G401.6 (cell line): ENCODE data around the gene ZNF280B.

ENCODE experiments used
- FAIRE-seq: peaks from 2 replicates; lab custom pipeline; 2012; peaks lifted over from hg19 to GRCh38; lab: Jason Lieb, UNC

ZNF280B gene, protein sequence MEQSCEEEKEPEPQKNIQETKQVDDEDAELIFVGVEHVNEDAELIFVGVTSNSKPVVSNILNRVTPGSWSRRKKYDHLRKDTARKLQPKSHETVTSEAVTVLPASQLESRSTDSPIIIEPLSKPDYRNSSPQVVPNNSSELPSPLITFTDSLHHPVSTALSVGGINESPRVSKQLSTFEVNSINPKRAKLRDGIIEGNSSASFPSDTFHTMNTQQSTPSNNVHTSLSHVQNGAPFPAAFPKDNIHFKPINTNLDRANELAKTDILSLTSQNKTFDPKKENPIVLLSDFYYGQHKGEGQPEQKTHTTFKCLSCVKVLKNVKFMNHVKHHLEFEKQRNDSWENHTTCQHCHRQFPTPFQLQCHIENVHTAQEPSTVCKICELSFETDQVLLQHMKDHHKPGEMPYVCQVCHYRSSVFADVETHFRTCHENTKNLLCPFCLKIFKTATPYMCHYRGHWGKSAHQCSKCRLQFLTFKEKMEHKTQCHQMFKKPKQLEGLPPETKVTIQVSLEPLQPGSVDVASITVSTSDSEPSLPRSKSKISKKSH

GRCh38 chr22:22508274-22509176 lies at the start of gene ZNF280B:
TSS of gene ZNF280B (minus strand) at chr22:22508742. CDS start at chr22:22489398, 19,344 bp downstream.
- FAIRE-seq = no peak

GRCh38 chr22:22556995-22557925 lies 48.7 kb upstream of the ZNF280B start:
- FAIRE-seq = no peak

GRCh38 chr22:22556578-22556977 lies 48.0 kb upstream of the ZNF280B start:
- FAIRE-seq = no peak

GRCh38 chr22:22555596-22555995 lies 47.1 kb upstream of the ZNF280B start:
- FAIRE-seq = no peak

DNA sequence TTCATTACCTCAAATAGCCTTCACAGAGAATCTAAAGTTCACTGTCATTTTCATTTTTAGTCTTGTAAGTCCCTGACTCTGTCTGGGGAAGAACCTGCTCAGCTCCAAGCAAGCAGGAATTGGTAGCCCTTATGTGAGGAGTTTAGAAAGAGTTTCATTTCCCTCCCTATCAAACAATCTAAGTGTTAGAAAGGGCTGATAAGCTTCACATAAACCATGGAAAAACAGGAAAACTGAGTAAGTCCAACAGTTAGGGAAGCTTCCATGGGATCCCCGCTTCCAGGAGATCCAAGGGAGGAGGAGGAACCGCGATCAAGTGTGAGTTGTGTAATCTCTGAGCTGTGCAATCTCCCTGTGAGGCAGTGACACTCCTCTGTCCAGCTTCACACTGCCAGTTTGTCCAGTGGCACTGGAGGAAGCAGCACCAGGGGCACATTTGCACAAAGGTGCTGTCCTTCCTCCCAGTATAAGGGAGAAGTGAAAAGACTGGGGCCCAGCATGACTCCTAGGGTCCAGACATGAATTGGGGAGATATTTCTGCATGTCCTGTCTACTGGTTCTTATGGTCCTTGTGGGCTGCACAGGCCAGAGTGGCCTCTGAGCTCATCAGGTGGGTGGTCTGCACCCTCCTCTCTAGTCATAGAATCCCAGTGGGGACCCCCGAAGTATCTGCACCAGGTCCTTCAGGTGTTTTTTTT lies 46.2 kb upstream of the ZNF280B start:
- FAIRE-seq = no peak

GRCh38 chr22:22553735-22554586 lies 45.4 kb upstream of the ZNF280B start:
- FAIRE-seq = no peak

DNA sequence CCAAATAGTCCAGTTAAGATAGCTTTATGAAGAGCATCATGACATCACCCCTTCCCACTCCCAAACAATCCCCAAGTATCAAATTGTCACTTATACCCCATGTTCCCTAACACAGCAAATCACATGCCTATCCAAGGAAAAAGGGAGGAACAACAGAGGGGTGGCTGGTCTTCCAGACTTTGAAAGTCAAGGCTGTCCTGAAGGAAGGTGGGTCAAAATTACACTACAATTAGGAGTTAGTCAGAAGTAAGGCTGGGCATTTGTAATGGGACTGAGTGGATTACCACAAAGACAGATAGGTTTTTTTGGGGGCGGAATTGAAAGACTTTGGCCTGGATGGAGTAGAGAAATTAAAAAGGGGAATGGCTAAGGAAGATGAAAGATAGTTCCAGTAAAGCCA lies 44.6 kb upstream of the ZNF280B start:
- no peak for FAIRE-seq

DNA sequence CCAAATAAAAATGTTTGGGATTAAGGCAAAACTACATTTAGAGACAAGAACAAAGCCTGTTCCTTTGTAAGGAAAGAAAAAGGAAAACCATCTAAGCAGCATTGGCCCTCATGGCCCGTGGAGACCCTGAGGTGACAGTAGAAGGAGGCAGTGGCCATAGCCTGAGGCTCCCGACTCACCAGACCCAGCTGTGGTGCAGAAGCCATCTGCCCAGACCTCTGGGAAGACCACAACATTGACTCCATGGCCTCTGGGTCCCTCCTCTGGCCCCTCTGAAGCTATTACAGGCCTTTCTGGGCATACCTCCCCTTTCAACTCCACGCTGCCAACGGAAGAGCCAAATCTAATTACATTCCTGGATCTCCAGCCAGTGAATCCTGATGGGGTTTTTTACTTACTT lies 44.1 kb upstream of the ZNF280B start:
- FAIRE-seq = no peak

- FAIRE-seq = no peak
Observed at GRCh38 chr22:22550789-22551434, 42.4 kb upstream of the ZNF280B start.

DNA sequence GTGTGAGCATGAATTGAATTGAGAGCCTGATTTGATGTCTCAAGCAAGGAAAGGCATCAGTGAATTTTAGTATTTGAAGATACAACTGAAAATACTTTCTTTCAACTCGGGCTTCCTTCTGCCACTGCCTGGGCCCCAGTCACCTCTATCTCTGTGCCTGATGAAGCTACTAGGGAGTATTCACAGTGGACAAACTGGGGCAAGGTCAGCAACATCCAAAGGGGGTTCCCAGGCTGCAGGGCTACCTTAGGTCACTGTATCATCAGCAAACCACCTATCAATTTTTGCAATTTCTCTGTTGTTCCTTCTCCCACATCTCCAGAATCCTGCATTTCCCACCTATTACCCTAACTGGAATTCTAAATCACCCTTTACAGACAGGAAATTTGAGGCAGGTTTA lies 40.4 kb upstream of the ZNF280B start:
- no peak for FAIRE-seq

DNA sequence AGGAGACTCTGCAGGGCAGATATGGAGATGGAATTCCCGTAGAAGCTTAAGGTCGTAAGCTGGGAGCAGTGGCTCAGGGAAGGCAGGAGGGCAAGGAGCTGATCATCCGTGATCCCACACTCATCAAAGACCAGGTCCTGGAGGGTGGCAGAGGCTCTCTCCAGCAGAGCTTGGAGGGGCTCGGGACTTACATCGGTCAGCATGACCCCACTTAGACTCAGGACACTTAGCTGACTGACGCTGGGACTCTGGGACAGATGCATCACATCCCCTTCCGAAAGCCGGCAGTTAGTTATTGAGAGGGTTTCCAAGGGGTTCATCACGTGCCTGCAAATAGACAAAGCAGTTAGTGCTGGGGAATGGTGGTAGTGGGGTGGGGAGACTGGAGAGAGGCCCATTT lies 39.8 kb upstream of the ZNF280B start:
- FAIRE-seq = no peak

DNA sequence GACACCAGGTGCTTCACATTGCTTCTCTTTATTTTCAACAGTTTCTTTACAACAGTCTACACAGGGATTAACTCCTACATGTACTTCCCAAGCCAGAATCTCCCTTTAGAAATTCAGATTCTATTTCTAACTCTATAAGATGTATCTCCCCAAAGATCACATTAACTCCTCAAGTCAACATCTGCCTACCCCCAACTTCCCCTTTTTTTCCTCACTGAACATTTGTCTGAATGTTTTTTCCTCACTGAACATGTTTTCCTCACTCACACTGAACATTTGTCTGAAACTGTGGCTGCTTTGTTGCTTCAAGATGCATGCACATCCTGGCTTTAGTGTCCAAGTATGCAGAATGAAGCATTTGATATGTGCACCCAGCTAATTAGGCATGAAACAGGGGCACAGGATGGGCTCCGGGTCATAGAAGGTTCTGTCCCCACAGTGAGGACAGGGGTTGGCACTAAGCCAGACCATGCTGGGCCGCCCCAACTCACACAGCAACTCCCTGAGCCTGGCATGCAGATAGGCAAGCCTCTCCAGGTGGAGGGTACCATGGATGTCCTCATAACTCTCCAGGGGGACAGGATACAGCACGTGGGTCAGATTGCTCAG lies 39.3 kb upstream of the ZNF280B start:
- no peak for FAIRE-seq

- FAIRE-seq = no peak
Observed at GRCh38 chr22:22547226-22547625, 38.7 kb upstream of the ZNF280B start.

DNA sequence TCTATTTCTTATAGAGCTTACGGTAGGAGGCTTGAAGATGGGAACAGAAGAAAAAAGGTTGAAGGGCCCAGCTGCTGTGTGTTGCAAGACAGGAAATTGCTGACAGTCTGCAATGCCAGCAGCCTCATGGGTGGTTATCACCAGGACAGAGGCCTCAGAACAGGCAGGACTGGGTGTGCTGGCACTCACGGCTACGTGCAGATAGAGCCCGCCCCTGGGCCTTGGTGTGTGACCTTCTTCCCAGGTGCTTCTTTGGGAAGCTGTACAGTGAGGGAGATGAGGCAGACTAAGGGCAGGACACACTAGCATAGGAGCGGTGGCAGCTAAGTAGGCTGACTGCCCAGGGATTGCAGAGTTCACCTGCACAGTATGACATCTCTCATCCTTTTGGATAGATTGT lies 37.9 kb upstream of the ZNF280B start:
- FAIRE-seq = no peak

GRCh38 chr22:22545084-22545483 lies 36.5 kb upstream of the ZNF280B start:
- no peak for FAIRE-seq

- FAIRE-seq = no peak
Observed at GRCh38 chr22:22538226-22538989, 29.9 kb upstream of the ZNF280B start.

- FAIRE-seq = no peak
Observed at GRCh38 chr22:22536916-22537315, 28.4 kb upstream of the ZNF280B start.

- no peak for FAIRE-seq
Observed at GRCh38 chr22:22536515-22536914, 28.0 kb upstream of the ZNF280B start.

DNA sequence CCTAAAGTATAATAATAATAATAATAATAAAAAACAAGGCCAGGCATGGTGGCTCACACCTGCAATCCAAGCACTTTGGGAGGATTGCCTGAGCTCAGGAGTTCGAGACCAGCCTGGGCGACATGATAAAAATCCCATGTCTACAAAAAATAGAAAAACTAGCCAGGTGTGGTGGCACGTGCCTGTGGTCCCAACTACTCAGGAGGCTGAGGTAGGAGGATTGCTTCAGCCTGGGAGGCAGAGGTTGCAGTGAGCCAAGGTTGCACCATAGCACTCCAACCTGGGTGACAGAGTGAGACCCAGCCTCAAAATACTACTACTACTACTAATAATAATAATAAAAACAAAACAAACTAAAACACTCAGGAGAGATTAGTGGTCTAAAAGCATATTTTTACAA lies 27.1 kb upstream of the ZNF280B start:
- FAIRE-seq = no peak
